HFFc6 (cell line): ENCODE data around the gene KCNQ1OT1. TPM values are rescaled to one million over a fixed set of nuclear protein-coding genes. Genes with fewer than 3 reads are reported as not detected.

Source experiments
- DNase-seq: peaks from one replicate; pipeline ENCODE4 v3.0.0-alpha.2; 2018
- H3K27ac Mint-ChIP-seq: 2 replicates; pipeline ENCODE4 v1.8.0; 2020; ENCODE audit warnings: mild to moderate bottlenecking, mixed read lengths
- H3K27me3 Mint-ChIP-seq: 2 replicates; pipeline ENCODE4 v1.8.0; 2021; ENCODE audit warnings: mild to moderate bottlenecking, moderate library complexity, mixed read lengths; ENCODE audit not compliant: insufficient read depth
- H3K36me3 Mint-ChIP-seq: 2 replicates; pipeline ENCODE4 v1.8.0; 2021; ENCODE audit warnings: low read depth, mixed read lengths
- H3K4me1 Mint-ChIP-seq: 2 replicates; pipeline ENCODE4 v1.8.0; 2020; ENCODE audit warnings: low read depth, mixed read lengths
- H3K4me3 Mint-ChIP-seq: 2 replicates; pipeline ENCODE4 v1.8.0; 2020; ENCODE audit warnings: mild to moderate bottlenecking, moderate library complexity, mixed read lengths
- H3K9me3 Mint-ChIP-seq: 2 replicates; pipeline ENCODE4 v1.8.0; 2020; ENCODE audit warnings: mild to moderate bottlenecking, mixed read lengths
- CTCF ChIP-seq: fragments of 200-600 bp; sonication (generic); IDR thresholded peaks from 2 replicates; pipeline ENCODE4 v1.5.0; 2021; ENCODE audit warnings: antibody characterized with exemption, mild to moderate bottlenecking
- total RNA-seq, 6 experiments: library from RNA; stranded (reverse); fragmentation: NEBNext Ultra II Directional; extraction: Animal tissue kit (Norgen Biotek cat#: 25700); gene quantifications; 2 replicates in 1 of 6; 3 replicates in 5 of 6; pipeline ENCODE4 v1.2.3, GENCODE V29; 2021

The KCNQ1OT1 gene
- total RNA-seq, 6 experiments from 2014 or later: 0.41 to 0.76 (median 0.43) TPM

GRCh38 chr11:2678396-2678795 lies 21.4 kb downstream of the KCNQ1OT1 start:
- H3K27me3 Mint-ChIP-seq: peaks cover 2% of the 10 kb centered on the region
- no peaks in the 10 kb centered on the region for H3K36me3 Mint-ChIP-seq
- no peak for TF ChIP-seq CTCF
- no peak for DNase-seq
- H3K4me3 Mint-ChIP-seq: no peak overlapping the region
- H3K9me3 Mint-ChIP-seq: no peaks in the 10 kb centered on the region
- no peaks in the 10 kb centered on the region for H3K4me1 Mint-ChIP-seq
- H3K27ac Mint-ChIP-seq: no peak overlapping the region

GRCh38 chr11:2677127-2677526 lies 22.7 kb downstream of the KCNQ1OT1 start:
- Mint-ChIP-seq H3K9me3 (no peaks in the 10 kb centered on the region), H3K27ac (no peak overlapping the region), H3K36me3 (no peaks in the 10 kb centered on the region), H3K27me3 (peaks cover 2% of the 10 kb centered on the region), H3K4me3 (no peak overlapping the region), H3K4me1 (no peaks in the 10 kb centered on the region)
- DNase-seq: no peak
- no peak for TF ChIP-seq CTCF

GRCh38 chr11:2675540-2675939 lies 24.3 kb downstream of the KCNQ1OT1 start:
- Mint-ChIP-seq H3K4me1 (no peaks in the 10 kb centered on the region), H3K27ac (no peak overlapping the region), H3K36me3 (no peaks in the 10 kb centered on the region), H3K4me3 (no peak overlapping the region), H3K9me3 (no peaks in the 10 kb centered on the region), H3K27me3 (peaks cover 4% of the 10 kb centered on the region)
- no peak for TF ChIP-seq CTCF
- DNase-seq: no peak

- no peak overlapping the region for H3K27ac Mint-ChIP-seq
- DNase-seq: no peak
- TF ChIP-seq CTCF: no peak
- H3K27me3 Mint-ChIP-seq: peaks cover 6% of the 10 kb centered on the region
- no peak overlapping the region for H3K4me3 Mint-ChIP-seq
- no peaks in the 10 kb centered on the region for H3K9me3 Mint-ChIP-seq
- no peaks in the 10 kb centered on the region for H3K4me1 Mint-ChIP-seq
- no peaks in the 10 kb centered on the region for H3K36me3 Mint-ChIP-seq
These were observed 25.1 kb downstream of the KCNQ1OT1 start for GRCh38 chr11:2674658-2675131.

- H3K27ac Mint-ChIP-seq: no peak overlapping the region
- H3K4me3 Mint-ChIP-seq: no peak overlapping the region
- TF ChIP-seq CTCF: no peak
- no peak for DNase-seq
- no peaks in the 10 kb centered on the region for H3K36me3 Mint-ChIP-seq
- H3K4me1 Mint-ChIP-seq: no peaks in the 10 kb centered on the region
- no peaks in the 10 kb centered on the region for H3K9me3 Mint-ChIP-seq
- peaks cover 8% of the 10 kb centered on the region for H3K27me3 Mint-ChIP-seq
These were observed 25.8 kb downstream of the KCNQ1OT1 start for GRCh38 chr11:2673871-2674471.

- TF ChIP-seq CTCF: no peak
- H3K27ac Mint-ChIP-seq: no peak overlapping the region
- peaks cover 10% of the 10 kb centered on the region for H3K27me3 Mint-ChIP-seq
- H3K4me3 Mint-ChIP-seq: no peak overlapping the region
- no peaks in the 10 kb centered on the region for H3K36me3 Mint-ChIP-seq
- no peaks in the 10 kb centered on the region for H3K4me1 Mint-ChIP-seq
- no peaks in the 10 kb centered on the region for H3K9me3 Mint-ChIP-seq
- no peak for DNase-seq
These were observed 26.6 kb downstream of the KCNQ1OT1 start for GRCh38 chr11:2673250-2673610.
